ENCODE measurements around the gene CIPC. TPM values are rescaled to one million over a fixed set of nuclear protein-coding genes. Genes with fewer than 3 reads are reported as not detected.

Gene CIPC
- total RNA-seq, 2 experiments from 2014 or later: 20.9 to 43.4 TPM

DNA sequence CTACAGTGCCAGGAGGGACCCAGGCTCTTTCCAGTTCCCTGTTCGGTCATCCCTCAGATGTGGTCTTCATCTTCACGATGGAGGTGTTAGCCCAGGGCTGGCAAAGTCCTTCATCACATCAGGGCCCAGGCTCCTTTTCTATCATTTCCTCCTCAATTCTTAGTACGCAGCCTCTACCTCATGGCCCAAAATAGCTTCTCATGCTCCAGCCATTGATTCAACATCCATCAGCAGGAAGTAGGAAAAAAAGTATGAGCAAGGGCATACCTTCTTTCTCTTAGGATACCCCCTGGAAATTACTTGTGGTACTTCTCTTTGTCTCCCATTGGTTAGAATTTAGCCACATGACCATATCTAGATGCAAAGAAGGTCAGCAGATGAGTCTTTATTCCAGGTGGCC, 55.7 kb downstream of the CIPC start:
- ChIA-PET CTCF (ENCODE audit: unreplicated experiment) (interaction anchor here (1.6 kb wide), 1 partner anchor 60 kb away, joined by 6 read pairs; no protein-coding TSS in a partner anchor), POLR2A (interaction anchor here (1.1 kb wide), 1 partner anchor 162 kb away, joined by 3 read pairs; no protein-coding TSS in a partner anchor)
- no peak for TF ChIP-seq EZH2phosphoT487 (IDR thresholded peaks at IDR 0.05; ENCODE audit: borderline replicate concordance, low read depth, low read length)
- TF ChIP-seq, protein P1, sequence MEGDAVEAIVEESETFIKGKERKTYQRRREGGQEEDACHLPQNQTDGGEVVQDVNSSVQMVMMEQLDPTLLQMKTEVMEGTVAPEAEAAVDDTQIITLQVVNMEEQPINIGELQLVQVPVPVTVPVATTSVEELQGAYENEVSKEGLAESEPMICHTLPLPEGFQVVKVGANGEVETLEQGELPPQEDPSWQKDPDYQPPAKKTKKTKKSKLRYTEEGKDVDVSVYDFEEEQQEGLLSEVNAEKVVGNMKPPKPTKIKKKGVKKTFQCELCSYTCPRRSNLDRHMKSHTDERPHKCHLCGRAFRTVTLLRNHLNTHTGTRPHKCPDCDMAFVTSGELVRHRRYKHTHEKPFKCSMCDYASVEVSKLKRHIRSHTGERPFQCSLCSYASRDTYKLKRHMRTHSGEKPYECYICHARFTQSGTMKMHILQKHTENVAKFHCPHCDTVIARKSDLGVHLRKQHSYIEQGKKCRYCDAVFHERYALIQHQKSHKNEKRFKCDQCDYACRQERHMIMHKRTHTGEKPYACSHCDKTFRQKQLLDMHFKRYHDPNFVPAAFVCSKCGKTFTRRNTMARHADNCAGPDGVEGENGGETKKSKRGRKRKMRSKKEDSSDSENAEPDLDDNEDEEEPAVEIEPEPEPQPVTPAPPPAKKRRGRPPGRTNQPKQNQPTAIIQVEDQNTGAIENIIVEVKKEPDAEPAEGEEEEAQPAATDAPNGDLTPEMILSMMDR (conservative IDR thresholded peaks at IDR 0.05; ENCODE audit: low read length): no peak
- Histone ChIP-seq H3K27ac (ENCODE audit: low read depth, low read length, poor library complexity, severe bottlenecking) (no peak overlapping the region), H3K36me3 (ENCODE audit: insufficient read depth, low read length) (no peaks in the 10 kb centered on the region), H3K79me2 (ENCODE audit: insufficient read depth, low read depth, low read length) (no peaks in the 10 kb centered on the region), H2AFZ (ENCODE audit: low read length) (no peak overlapping the region), H4K20me1 (ENCODE audit: insufficient read depth, low read length) (no peaks in the 10 kb centered on the region), H3K9me3 (ENCODE audit: low read length) (no peaks in the 10 kb centered on the region), H3K4me2 (ENCODE audit: low read length) (no peak overlapping the region), H3K9me2 (ENCODE audit: insufficient read depth, low read length) (no peaks in the 10 kb centered on the region), H3K4me1 (ENCODE audit: insufficient read depth, low read length, poor library complexity, severe bottlenecking) (peaks cover 7% of the 10 kb centered on the region), H3K4me3 (ENCODE audit: low read depth, low read length, poor library complexity, severe bottlenecking) (no peak overlapping the region)
- BruUV-seq (replicated peaks): no TSS peak
- no peak for DNase-seq (ENCODE audit: low spot score)
- intact Hi-C loops (cut with micrococcal nuclease; ENCODE audit: unreplicated experiment): loop anchor here (5.0 to 10.0 kb wide), 3 partner anchors 57 to 398 kb away; partner anchors contain the start of gene CIPC

DNA sequence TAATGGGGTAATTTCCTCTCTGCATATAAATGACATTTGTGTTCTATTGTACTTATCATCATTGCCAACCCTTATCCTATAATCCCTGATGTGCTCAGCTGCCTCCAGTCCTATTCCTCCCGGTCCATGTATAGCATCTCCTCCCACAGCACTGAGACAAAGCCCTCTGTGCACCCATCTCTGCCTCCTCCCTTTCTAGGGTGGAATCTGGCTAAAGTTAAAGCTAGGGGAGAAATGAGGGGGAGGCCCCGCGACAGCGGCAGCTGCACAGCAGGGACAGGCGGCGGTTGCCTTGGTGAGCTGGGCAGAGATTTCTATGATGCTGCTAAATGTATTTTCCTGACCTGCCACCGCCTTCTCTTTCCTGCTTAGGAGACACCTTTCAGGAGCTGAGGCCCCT, 56.4 kb downstream of the CIPC start:
- BruUV-seq (replicated peaks): no TSS peak
- ChIA-PET CTCF (ENCODE audit: unreplicated experiment) (no interaction called here), POLR2A (interaction anchor here (0.6 kb wide), 1 partner anchor 436 kb away, joined by 6 read pairs; no protein-coding TSS in a partner anchor)
- Histone ChIP-seq H3K4me2 (ENCODE audit: low read length) (no peak overlapping the region), H3K4me3 (ENCODE audit: low read depth, low read length, poor library complexity, severe bottlenecking) (no peak overlapping the region), H3K79me2 (ENCODE audit: insufficient read depth, low read depth, low read length) (no peaks in the 10 kb centered on the region), H3K9me2 (ENCODE audit: insufficient read depth, low read length) (no peaks in the 10 kb centered on the region), H3K9me3 (ENCODE audit: low read length) (no peaks in the 10 kb centered on the region), H4K20me1 (ENCODE audit: insufficient read depth, low read length) (no peaks in the 10 kb centered on the region), H3K27ac (ENCODE audit: low read depth, low read length, poor library complexity, severe bottlenecking) (no peak overlapping the region), H3K4me1 (ENCODE audit: insufficient read depth, low read length, poor library complexity, severe bottlenecking) (peaks cover 7% of the 10 kb centered on the region), H3K36me3 (ENCODE audit: insufficient read depth, low read length) (no peaks in the 10 kb centered on the region), H2AFZ (ENCODE audit: low read length) (no peak overlapping the region)
- intact Hi-C loops (cut with micrococcal nuclease; ENCODE audit: unreplicated experiment): loop anchor here (5.0 to 10.0 kb wide), 3 partner anchors 57 to 398 kb away; partner anchors contain the start of gene CIPC
- DNase-seq (ENCODE audit: low spot score): no peak
- TF ChIP-seq, protein P1 (conservative IDR thresholded peaks at IDR 0.05; ENCODE audit: low read length): no peak
- no peak for TF ChIP-seq EZH2phosphoT487 (IDR thresholded peaks at IDR 0.05; ENCODE audit: borderline replicate concordance, low read depth, low read length)

DNA sequence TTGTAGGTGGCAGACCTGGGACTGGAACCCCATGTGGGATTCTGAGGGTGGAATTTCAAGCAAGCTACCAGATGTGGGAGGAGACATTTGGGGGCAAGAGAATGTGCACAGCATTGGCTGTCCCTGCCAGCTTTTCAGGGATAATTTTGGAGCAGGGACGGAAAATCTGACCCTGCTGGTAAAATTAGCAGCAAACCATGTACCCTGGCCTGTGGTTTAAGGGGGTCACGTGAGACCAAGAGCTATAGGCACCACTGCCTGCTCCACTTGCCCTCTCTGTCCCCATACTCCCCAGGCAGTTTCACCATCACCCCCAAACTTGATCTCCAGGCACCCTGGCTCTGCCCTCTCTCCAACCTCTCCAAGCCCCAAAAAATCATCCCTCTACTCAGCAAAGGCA, 57.0 kb downstream of the CIPC start:
- Histone ChIP-seq H3K9me3 (ENCODE audit: low read length) (no peaks in the 10 kb centered on the region), H3K27ac (ENCODE audit: low read depth, low read length, poor library complexity, severe bottlenecking) (no peak overlapping the region), H3K79me2 (ENCODE audit: insufficient read depth, low read depth, low read length) (no peaks in the 10 kb centered on the region), H3K4me2 (ENCODE audit: low read length) (no peak overlapping the region), H3K9me2 (ENCODE audit: insufficient read depth, low read length) (no peaks in the 10 kb centered on the region), H3K4me1 (ENCODE audit: insufficient read depth, low read length, poor library complexity, severe bottlenecking) (peaks cover 7% of the 10 kb centered on the region), H2AFZ (ENCODE audit: low read length) (no peak overlapping the region), H3K36me3 (ENCODE audit: insufficient read depth, low read length) (no peaks in the 10 kb centered on the region), H3K4me3 (ENCODE audit: low read depth, low read length, poor library complexity, severe bottlenecking) (no peak overlapping the region), H4K20me1 (ENCODE audit: insufficient read depth, low read length) (no peaks in the 10 kb centered on the region)
- CTCF ChIA-PET (ENCODE audit: unreplicated experiment): interaction anchor here (0.6 kb wide), 1 partner anchor 52 kb away, joined by 6 read pairs; no protein-coding TSS in a partner anchor
- intact Hi-C loops (cut with micrococcal nuclease; ENCODE audit: unreplicated experiment): loop anchor here (10.0 kb wide), 1 partner anchor 280 kb away; no protein-coding TSS in a partner anchor
- no peak for DNase-seq (ENCODE audit: low spot score)
- TF ChIP-seq, protein P1 (conservative IDR thresholded peaks at IDR 0.05; ENCODE audit: low read length): no peak
- no peak for TF ChIP-seq EZH2phosphoT487 (IDR thresholded peaks at IDR 0.05; ENCODE audit: borderline replicate concordance, low read depth, low read length)
- no TSS peak for BruUV-seq (replicated peaks)
- POLR2A ChIA-PET: interaction anchor here (0.6 kb wide), 1 partner anchor 436 kb away, joined by 6 read pairs; no protein-coding TSS in a partner anchor
